Measurements from ENCODE around the gene SLC52A3.

SLC52A3 gene

DNA sequence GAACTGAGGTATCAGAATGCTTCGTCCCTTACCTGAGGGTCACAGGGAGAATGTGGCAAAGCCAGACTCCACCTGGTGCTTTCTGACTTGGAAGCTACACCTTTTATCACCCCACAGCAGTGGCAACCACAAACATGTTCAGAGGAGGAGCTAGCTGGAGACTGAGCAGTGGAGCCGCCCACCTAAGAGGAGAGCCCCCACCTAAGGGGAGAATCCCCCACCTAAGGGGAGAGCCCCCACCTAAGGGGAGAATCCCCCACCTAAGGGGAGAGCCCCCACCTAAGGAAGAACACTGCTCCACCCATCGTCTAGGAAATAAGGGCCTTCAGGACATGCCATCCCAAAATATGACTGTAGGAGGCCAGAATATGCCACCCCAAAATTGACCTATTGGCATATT is 4.0 kb downstream of the SLC52A3 start:
- DNase-seq: no peak

DNA sequence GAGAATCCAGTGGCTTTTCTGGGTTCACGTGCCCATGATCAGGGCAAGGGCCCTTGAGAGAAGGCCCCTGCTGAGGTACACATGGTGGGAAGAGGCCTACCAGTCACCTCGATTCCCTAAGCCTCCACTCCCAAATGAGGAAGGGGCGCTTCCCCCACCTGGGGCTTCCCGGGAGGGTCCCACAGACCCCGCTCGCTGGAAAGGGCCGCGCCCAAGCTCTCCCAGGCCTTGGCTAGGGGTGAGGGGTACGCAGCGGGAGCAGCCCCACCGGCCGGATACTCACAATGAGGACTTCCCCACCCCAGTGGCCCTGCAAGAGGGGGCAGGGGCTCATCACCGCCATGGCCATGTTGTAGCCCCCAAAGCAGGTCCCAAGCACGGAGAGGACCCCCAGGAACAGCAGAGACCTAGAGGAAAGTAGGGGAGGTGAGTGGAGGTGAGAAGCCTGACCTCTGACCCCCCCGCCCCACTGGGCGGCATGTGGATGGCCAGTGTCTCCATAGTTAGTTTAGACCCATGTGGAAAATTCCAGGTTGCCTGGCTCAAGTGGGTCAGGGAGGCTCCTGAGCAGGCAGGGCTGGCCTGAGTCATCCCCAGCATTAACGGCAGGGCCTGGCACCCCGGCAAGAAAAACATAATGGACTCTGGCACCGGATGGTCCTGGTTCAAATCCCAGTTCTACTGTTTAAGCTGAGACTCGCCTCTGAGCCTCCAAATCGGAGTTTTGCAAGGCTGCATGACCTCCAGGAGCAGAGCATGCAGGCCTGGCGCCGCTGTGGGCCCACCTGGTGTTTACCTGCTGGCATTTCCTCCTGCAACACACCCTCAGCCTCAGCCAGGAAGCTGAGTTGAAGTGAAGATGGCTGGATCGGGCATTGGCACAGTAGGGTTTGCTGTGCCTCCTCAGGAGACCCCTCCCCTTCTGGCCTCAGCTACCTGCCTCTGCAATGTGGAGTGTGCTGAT is 6.6 kb downstream of the SLC52A3 start:
- DNase-seq: no peak

DNA sequence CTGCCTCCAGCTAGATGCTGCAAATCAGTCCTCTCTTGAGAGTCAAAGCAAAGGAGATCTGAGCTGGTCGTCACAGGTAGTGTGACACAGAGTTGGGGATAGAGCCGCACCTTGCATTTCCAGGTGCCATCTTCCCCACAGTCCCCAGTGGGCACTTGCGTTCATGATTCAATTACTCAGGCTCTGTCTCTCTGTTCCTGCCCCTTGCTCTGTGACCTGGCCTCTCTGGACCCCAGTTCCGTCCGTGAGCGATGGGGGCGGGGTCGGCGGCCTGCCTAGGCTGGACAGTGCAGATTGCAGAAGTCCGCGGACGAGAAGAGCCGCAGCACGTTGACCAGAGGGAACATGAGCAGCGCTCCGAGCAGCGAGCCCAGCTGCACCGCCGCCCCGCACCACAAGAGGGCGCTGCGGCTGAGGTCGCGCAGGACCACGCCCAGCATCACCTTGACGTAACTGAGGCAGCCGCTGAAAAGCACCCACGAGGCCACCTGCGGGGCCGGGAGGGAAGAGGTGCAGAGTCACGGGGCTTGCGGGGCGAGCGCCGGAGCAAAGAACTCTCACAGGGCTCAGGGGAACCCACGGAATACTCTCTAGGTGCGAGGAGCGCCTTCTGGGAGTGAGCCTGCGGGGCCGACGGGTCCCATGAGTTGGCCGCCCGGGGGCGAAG is 7.4 kb downstream of the SLC52A3 start:
- no peak for DNase-seq

DNA sequence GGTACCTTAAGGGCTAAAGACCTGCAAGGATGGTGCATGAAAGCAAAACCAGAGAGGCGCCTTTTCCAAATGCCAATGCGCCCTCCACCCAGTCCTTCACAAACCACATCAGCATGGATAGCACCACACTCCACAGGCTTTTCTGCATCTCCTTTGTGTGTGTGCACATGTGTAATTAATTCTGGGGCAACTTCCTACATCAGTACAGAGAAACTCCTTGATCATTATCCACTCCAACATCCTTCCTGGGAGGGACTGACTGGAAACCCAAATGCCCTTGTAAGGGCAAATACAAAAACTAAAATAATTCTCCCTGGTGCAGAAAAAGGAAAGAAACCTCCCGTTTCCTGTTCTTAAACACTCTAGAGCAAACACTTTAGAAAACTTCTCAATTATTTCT is 10.8 kb downstream of the SLC52A3 start:
- DNase-seq: peak; percentile 83 to 91

DNA sequence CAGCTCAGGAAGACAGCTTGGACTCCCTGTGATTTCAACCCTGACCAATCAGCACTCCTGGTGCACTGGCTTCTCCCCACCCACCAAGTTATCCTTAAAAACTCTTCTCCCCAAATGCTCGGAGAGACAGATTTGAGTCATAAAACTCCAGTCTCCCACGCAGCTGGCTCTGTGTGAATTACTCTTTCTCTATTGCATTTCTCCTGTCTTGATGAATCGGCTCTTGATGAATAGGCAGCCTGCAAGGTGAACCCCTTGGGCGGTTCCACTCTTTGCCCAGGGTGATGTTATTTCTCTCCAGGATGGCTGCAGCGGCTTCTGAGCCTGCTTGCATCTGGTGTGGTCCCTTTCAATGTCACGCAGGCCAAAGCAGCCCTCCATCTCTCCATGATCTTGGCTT is 12.4 kb downstream of the SLC52A3 start:
- no peak for DNase-seq

DNA sequence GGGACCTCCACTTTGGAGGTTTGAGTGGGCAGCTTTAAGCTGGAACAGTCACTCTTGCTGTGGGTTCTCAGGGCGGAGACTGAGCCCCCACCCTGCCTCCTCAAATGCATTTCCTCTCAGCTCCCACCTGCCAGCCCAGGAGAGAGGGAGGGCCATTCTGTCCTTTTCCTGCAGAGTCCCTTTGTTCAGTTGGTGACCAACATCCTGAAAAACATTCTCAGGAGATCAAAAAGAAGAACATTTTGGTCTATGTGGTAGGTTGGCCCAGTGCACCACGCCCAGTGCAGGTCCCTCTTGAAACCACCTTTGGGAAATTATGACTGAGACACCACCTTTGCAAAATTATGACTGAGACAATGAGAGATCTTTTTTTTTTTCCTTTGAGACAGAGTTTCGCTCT is 13.4 kb downstream of the SLC52A3 start:
- no peak for DNase-seq

DNA sequence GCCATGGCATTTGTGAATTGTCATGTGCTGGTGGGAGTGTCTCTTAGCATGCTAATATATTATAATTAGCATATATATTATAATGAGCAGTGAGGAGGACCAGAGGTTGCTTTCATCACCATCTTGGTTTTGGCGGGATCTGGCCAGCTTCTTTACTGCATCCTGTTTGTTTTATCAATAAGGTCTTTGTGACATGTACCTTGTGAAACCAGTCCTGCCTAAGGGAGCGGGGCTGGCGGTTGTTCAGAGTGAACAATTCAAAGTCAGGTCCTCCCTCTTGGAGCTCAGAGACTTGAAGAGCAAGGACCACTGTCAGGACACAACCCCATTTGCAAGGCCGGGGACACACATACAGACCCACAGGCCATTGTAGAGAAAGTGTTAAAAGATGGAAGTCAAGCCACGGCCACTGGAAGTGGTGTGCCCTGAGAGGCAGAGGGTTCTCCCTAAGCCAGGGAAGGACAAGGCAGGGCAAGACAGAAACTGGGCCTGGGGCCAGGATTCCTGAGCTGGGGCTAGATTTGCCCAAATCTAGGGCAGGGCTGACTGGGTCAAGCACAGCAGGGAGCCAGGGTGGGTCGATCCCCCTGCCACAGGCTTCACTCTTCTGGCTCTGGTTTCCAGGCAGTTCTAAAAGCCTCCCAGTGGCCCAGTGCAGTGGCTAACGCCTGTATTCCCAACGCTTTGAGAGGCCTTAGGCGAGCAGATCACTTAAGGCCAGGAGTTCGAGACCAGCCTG is 14.2 kb downstream of the SLC52A3 start:
- no peak for DNase-seq

DNA sequence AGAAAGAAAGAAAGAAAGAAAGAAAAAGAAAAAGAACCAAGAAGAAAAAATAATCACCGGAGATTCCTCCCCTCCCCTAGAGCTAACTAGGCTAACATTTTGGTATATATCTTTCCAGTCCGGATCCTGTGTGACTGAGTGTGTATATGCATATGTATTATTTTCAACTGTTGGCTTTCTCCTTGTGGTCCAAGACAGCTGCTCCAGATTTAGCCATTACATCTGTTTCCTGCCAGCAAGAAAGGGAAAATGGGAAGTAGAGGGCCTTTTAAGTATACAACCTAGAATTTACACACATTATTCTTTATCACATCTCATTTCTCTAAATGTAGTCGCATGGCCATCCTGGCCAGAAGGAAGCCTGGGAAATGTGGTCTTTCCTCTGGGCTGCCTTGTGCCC is 15.2 kb downstream of the SLC52A3 start:
- DNase-seq: peak; percentile 96 to 97

DNA sequence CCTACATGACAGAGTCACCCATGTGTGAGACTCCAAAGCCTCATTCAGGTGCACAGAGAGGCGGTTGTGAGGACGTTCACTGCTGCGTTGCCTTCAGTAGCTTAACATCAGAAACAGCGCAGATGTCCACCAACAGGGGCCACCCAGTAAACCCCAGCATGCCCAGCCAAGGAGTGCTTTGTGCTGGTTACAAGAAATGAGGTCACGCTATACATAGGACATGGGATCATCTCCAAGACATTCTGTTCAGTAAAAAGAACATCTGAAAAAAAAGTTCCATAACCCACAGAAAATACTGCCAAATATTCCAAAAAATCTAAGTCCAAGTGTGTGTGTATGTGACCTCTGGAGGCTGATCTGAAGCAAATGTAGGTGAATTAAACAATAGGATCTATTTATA is 16.0 kb downstream of the SLC52A3 start:
- DNase-seq: no peak

DNA sequence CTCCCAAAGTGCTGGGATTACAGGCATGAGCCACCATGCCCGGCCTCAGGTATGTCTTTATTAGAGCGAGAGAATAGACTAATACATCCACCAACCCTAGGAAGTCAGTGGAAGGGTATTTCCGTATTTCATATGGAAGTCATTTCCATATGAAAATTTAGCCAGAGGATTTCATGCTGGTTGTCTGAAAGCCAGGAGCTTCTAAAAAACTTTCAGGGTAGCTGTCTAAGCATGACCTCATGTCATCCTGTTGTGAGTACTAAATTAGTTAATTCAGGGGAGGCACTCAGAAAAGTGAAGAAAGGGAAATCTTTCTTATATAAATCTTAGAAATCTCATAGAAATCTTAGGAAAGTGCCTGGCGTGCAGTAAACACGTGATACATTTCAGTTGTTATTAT is 16.5 kb downstream of the SLC52A3 start:
- DNase-seq: no peak

DNA sequence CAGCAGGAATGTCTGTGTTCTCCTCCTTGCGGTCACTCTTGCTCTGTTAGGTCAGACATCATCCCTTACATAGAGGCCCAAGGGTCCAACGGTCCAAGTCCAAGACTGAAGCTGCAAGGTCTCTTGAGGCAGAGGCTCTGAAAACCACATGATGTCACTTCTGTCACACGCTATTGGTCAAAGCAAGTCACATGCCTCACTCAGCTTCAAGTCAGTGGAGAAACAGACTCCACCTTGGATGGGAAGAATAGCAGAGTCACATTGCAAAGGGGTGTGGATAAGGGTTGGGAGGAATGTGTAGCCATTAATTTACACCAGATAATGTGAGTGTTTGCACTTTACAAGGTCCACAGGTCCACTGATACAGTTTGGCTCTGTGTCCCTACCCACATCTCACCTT is 17.5 kb downstream of the SLC52A3 start:
- no peak for DNase-seq

DNA sequence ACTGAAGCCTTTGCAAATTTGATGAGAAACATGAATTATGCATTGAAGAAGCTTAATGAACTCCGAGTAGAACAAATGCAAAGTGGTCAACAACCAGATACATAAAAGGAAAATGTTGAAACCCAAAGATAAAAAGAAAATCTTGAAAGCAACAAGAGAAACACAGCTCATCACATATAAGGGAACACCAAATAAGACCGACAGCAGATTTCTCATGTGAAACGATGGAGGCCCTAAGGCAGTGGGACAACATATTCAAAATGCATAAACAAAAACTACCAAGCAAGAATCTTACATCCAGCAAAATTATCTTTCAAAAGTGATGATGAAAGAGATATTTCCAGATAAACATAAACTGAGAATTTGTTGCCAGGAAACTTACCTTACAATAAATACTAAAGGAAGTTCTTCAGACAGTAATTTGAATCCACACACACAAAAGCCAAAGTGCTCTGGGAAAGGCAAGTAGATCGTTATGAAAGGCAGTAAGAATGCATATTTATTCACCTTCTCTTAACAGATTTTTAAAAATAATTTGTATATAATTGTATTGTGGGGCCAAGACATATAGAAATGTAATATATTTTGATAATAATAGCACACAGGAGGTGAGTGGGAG is 22.5 kb downstream of the SLC52A3 start:
- peak; percentile 29 to 61 for DNase-seq

DNA sequence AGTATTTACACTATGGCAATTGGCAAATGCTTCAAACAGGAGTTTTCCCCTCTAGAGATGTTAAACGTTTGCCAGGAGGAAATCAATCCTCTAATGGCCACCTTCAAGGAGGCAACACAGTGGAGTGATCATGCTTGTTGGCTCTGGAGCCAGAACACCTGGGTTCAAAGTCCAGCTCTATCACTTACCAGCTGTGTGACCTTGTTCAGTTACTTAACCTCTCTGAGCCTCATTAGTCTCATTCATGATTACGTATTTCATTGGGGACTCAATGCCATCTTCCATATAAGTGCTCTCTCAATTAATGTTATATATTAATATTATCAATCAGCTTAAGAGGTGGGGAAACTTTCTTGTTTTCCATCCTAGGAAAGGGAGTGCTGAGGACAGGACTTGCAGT is 26.1 kb downstream of the SLC52A3 start:
- no peak for DNase-seq

DNA sequence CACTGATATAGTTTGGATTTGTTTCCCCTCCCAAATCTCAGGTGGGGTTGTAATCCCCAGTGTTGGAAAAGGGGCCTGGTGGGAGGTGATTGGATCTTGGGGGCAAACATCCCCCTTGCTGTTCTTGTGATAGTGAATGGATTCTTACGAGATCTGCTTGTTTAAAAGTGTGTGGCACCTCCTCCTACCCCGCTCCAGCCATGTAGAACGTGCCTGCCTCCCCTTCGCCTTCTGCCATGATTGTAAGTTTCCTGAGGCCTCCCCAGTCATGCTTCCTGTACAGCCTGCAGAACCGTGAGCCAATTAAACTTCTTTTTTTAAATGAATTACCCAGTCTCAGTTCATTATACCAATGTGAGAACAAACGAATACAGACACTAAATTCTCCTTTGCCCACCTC is 26.7 kb downstream of the SLC52A3 start:
- DNase-seq: no peak

DNA sequence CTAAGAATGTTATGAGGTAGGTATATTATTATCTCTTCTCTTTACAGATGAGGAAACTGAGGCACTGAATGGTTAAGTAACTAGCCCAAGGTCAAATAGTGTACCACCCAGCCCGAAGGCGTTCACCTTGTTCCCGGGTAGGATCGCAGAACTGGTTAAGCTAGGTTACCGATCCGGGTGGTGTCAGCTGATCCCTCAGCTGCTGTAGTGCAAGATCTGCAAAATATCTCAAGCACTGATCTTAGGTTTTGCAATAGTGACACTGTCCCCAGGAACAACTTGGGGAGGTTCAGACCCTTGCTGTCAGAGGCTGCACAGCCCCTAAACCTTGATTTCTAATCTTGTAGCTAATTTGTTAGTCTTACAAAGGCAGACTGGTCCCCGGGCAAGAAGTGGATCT is 28.1 kb downstream of the SLC52A3 start:
- no peak for DNase-seq

DNA sequence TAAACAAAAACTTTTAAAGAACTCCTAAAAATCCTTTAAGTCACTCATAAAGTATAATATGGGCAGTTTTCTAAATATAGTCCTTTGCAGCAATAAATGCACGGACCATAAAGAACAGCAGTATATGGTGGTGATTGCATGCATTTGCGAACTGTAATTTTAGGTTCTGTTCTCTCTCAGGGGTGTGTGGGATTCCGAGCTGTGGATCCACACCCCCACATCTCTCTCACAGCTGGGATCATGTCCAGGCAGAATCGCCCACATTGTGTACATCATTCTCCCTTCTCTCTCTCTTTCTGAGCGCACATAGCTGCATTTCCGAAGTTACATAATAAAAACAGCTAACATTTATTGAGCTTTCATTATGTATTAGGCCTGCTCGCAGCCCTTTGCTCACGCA is 28.6 kb downstream of the SLC52A3 start:
- no peak for DNase-seq

DNA sequence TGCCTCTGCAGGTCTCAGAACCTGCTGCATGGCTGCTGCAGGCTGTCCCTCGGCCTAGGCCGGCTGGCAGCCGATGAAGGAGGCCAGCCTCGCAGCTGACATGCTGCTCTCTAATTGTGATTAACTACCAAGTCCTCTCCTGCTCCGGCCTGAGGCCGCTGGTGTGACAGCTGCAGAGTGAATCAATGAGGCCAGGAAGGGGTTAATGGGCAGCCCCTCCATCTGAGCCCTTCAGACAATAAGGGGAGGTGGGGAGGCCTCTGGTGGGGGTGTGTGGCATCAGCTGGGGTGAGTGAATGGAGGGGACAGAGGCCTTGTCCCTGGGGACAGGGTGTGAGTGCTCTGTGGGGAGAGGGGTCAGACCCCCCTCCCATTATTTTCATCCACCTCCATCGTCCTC is 34.4 kb downstream of the SLC52A3 start:
- no peak for DNase-seq

DNA sequence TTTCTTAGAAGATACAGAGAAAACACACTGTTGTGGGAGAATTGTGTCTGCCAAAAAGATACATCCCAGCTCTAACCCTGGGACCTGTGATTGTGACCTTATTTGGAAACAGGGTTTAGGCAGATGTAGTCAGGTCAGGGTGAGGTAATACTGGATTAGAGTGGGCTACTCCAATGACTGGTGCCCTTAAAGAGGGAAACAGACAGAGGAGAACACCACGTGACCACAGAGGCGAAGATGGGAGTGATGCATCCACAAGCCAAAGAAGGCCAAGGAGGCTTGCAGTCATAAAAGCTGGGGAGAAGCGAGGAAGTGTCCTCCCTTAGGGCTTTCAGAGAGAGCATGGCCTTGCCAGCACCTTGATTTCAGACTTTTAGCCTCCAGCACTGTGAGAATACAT is 35.6 kb downstream of the SLC52A3 start:
- DNase-seq: no peak

DNA sequence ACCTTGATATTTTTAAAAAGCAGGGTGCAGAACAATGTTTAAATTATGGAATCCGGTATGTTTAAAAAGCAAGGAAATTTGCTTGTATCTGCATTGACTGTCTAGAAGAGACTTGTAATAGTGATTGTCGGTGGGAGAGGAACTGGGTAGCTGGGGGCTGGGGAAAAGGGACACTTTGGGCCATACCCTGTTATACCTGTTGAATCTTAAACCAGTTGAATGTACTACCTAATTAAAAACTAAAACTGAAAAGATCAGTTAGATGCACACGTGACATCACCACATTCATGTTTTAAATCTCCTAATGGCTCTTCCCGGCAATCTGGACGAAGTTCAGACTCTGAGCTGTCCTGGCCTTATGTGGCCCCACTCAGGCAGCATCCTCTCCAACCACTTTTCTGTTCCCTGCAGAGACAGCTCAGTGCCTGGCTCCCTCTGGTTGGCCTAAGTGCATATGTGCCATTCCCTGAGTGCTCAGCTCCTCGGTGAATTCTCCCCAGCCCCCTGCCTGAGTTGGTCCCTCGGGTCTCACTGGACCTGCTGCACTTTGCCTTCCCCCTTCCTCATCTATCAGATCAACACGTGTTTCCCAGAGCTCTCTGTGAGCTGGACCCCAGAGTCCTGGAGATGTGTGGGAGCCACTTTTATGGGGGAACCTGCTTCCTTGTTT is 36.3 kb downstream of the SLC52A3 start:
- no peak for DNase-seq

DNA sequence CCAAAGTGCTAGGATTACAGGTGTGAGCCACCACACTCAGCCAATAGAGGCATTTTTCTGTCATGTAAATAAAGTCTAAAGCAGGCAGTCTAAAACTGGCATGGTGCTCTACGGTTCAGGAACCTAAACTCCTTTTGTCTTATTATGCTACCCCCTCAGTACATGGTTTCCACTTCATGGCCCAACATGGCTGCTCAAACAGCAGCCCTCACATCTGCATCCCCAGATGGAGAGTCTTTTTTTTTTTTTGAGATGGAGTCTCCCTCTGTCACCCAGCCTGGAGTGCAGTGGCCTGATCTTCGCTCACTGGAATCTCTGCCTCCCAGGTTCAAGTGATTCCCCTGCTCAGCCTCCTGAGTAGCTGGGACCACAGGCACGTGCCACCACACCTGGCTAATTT is 38.3 kb downstream of the SLC52A3 start:
- no peak for DNase-seq

DNA sequence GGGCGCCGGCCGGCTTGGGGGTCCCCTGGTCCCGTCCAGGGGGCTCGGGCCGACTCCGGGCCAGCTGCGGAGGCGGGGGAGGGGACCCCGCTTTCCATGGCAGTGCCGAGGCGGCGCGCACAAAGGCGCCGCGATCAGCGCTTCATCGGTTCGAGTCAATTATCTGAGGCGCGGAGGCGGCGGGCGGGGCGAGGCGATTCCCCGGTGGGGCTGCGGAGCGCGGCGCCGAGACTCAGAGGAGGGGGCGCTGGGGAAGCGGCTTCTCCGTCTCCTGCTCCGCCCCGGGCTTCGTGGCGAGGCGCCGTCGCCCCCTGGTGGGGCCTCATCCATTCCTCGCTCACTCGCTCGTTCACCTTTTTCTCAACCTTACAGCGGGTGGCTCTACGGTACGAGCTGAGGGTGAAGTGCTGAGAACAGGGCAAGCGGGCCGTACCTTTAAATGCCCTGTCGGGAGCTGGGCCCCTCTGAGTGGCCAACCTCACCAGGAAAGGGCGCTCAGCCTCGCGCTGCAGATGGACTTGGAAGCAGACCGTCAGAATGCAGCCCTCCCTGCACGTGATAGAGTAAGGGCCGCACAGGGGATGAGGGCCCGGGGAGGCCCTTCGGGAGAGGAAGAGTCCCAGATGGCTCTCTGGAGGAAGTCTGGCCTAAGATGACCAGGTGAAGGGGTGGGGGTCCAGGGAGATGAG is 39.9 kb downstream of the SLC52A3 start:
- DNase-seq: peak; percentile 48 to 54

DNA sequence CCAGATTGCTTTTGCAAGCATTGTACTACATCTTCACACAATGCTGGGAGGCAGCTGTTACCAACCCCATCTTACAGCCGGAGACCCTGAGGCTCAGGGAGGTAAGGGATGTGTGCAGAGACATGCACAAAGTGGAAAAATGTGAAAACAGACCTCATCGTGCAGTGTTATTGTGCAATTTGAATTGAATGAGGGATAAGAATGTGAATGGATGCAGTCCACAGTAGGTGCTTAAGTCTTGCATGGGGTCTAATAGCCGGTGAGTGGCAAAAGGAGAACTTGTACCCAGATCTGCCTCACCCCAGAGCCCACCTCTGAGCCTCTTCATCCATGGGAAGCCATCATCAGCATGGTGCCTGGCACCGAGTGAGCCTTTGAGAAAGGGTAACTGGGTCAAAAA is 42.1 kb downstream of the SLC52A3 start:
- no peak for DNase-seq
